Measurements from ENCODE around the gene UBE3A.
"Not testable (repeated sequence)": the region's sequence is repeated elsewhere in the genome, so short reads cannot be mapped to it uniquely, and the experiment has no call there.

The UBE3A gene

DNA sequence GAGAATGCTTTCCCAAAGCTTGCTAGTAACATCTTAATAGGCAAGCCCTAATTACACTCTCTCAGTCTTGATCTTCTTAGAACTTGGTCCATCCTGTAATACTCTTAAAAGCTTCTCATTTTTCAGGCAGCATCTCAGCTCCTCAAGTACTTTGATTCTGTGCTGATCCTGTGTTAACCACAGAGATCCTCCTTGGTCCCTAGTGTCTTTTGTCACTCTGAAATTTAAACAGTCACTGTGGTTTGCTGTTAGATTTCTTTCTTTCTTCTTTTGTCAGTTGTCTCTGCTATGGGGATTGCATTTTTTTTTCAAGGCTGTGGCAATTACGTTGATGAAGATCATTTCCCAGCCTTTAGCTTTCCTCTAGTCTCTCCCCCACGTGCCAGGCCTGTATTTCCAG is 26.0 kb upstream of the UBE3A start:
- TF ChIP-seq, protein P1, sequence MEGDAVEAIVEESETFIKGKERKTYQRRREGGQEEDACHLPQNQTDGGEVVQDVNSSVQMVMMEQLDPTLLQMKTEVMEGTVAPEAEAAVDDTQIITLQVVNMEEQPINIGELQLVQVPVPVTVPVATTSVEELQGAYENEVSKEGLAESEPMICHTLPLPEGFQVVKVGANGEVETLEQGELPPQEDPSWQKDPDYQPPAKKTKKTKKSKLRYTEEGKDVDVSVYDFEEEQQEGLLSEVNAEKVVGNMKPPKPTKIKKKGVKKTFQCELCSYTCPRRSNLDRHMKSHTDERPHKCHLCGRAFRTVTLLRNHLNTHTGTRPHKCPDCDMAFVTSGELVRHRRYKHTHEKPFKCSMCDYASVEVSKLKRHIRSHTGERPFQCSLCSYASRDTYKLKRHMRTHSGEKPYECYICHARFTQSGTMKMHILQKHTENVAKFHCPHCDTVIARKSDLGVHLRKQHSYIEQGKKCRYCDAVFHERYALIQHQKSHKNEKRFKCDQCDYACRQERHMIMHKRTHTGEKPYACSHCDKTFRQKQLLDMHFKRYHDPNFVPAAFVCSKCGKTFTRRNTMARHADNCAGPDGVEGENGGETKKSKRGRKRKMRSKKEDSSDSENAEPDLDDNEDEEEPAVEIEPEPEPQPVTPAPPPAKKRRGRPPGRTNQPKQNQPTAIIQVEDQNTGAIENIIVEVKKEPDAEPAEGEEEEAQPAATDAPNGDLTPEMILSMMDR (IDR thresholded peaks at IDR 0.05), result no peak
- peaks cover 4% of the 10 kb centered on the region for H3K9me3 Mint-ChIP-seq
- H3K36me3 Mint-ChIP-seq (ENCODE audit: low read depth), result no peaks in the 10 kb centered on the region
- DNase-seq, result no peak
- no peak overlapping the region for H3K27ac Mint-ChIP-seq
- peaks cover 11% of the 10 kb centered on the region for H3K27me3 Mint-ChIP-seq (ENCODE audit: low read depth, poor library complexity)
- H3K4me3 Mint-ChIP-seq, result no peak overlapping the region
- H3K4me1 Mint-ChIP-seq, result no peaks in the 10 kb centered on the region

DNA sequence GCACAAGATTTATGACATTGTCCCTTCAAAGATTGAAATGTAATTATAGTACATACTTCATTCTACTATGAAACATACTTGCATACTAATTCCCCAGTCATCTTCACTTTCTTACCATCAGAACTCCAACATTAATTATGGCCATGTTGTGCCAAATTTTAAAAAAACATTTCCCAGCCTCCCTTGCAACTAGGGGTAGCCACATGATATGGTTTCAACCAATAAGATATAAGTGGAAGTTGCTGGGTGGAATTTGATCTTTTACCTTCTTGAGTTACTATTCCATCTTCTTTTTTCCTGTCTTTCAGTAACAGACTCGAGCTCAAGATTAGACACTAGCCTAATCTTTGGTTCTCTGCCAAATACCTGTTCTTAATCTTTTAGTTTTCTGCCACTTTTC is 25.6 kb upstream of the UBE3A start:
- no peak overlapping the region for H3K4me3 Mint-ChIP-seq
- DNase-seq, result no peak
- H3K4me1 Mint-ChIP-seq, result no peaks in the 10 kb centered on the region

DNA sequence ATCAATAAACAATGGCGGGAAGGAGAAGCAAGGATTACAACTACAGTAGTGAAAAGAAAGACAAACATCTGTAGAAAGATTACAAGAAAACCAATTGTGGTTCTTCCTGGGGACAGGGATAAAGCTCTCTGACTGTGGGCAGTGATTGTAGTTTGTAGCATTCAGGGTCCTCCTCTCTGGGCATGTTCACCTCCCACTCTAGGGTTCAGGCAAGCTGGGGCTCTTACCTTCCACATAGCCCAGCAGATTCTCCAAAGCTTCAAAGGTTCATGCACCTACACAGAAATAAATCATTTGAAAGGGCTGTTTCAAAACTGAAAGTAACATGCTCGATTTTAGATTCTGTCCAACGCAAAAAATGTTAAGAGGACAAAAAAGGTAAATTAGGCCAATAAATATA is 17.4 kb upstream of the UBE3A start:
- H3K27me3 Mint-ChIP-seq (ENCODE audit: low read depth, poor library complexity), result no peaks in the 10 kb centered on the region
- no peaks in the 10 kb centered on the region for H3K4me1 Mint-ChIP-seq
- TF ChIP-seq, protein P1 (IDR thresholded peaks at IDR 0.05), result no peak
- no peak for DNase-seq
- peaks cover 19% of the 10 kb centered on the region for H3K9me3 Mint-ChIP-seq
- H3K36me3 Mint-ChIP-seq (ENCODE audit: low read depth), result no peaks in the 10 kb centered on the region
- H3K4me3 Mint-ChIP-seq, result no peak overlapping the region
- no peak overlapping the region for H3K27ac Mint-ChIP-seq

More for the DNA sequence above, 25.6 kb upstream of the UBE3A start:
- H3K36me3 Mint-ChIP-seq (ENCODE audit: low read depth), result no peaks in the 10 kb centered on the region
- peaks cover 4% of the 10 kb centered on the region for H3K9me3 Mint-ChIP-seq
- peaks cover 11% of the 10 kb centered on the region for H3K27me3 Mint-ChIP-seq (ENCODE audit: low read depth, poor library complexity)
- no peak overlapping the region for H3K27ac Mint-ChIP-seq
- TF ChIP-seq, protein P1 (IDR thresholded peaks at IDR 0.05), result no peak

DNA sequence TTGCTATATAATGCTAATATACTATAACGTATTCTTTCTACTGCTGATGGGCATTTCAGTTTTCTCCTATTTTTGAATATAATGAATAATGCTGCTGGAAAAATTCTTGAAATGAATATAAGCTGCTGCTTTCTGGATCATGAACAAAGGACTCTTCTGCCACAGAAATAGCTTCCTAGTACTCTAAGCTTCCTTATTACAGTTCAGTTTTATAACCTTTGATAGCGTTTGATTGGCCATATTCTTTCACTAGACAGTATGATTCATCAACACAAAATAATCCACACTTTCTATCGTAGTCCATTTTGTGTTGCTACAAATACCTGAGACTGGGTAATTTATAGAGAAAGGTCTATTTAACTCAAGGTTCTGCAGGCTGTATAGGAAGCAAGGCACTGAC is 16.4 kb upstream of the UBE3A start:
- TF ChIP-seq, protein P1 (IDR thresholded peaks at IDR 0.05), result no peak
- DNase-seq, result no peak
- no peaks in the 10 kb centered on the region for H3K4me1 Mint-ChIP-seq
- H3K27me3 Mint-ChIP-seq (ENCODE audit: low read depth, poor library complexity), result no peaks in the 10 kb centered on the region
- no peak overlapping the region for H3K27ac Mint-ChIP-seq
- no peak overlapping the region for H3K4me3 Mint-ChIP-seq
- H3K36me3 Mint-ChIP-seq (ENCODE audit: low read depth), result no peaks in the 10 kb centered on the region
- peaks cover 28% of the 10 kb centered on the region for H3K9me3 Mint-ChIP-seq

DNA sequence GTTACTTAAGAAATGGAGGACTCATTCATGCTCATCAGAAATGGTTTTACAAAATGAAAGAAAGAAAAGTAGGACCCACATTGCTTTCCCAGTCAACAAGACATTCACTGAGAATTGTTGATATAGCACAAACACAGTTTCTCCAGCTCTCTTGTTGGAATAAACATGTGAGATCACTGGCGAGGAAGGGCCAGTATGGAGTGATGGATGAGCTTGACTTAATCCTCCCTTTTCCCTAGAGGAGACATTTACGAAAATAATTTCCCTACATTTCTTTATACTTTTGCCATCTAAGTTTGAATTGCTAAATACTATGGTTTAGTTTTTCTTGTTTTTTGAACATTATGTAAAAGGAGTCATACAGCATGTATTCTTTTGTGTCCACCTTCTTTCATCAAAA is 15.9 kb upstream of the UBE3A start:
- Mint-ChIP-seq H3K36me3 (ENCODE audit: low read depth) (no peaks in the 10 kb centered on the region), H3K27me3 (ENCODE audit: low read depth, poor library complexity) (no peaks in the 10 kb centered on the region), H3K9me3 (peaks cover 32% of the 10 kb centered on the region), H3K4me1 (no peaks in the 10 kb centered on the region), H3K27ac (no peak overlapping the region), H3K4me3 (no peak overlapping the region)
- TF ChIP-seq, protein P1 (IDR thresholded peaks at IDR 0.05), result no peak
- no peak for DNase-seq

DNA sequence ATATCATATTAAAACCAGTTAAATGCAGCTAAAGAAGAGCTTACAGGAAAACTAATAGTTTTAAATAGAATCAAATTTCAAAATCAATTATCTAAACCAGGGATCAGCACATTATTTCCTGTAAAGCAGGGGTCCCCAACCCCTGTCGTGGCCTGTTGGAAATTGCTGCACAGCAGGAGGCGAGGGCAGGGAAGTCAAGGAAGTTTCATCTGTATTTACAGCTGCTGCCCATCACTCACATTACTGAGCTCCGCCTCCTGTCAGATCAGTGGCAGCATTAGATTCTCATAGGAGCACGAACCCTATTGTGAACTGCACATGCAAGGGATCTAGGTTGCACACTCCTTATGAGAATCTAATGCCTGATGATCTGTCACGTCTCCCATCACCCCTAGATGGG is 14.4 kb upstream of the UBE3A start:
- H3K4me1 Mint-ChIP-seq; H3K36me3 Mint-ChIP-seq (ENCODE audit: low read depth); DNase-seq; H3K4me3 Mint-ChIP-seq; H3K27me3 Mint-ChIP-seq (ENCODE audit: low read depth, poor library complexity); H3K27ac Mint-ChIP-seq: not testable (repeated sequence)
- H3K9me3 Mint-ChIP-seq, result peaks cover 32% of the 10 kb centered on the region

Measured in nephron progenitor cell (in vitro differentiated cells).